Measurements from ENCODE around the gene SSPN. TPM values are rescaled to one million over a fixed set of nuclear protein-coding genes. Genes with fewer than 3 reads are reported as not detected.

Gene SSPN
- total and polyA plus RNA-seq, 9 of the 15 experiments (the other 6 are each of a cell fraction or from before 2014, with no cell fraction given) = 0.40 TPM; not detected in 8

GRCh38 chr12:26274441-26275312 lies 79.3 kb downstream of the SSPN start (continued):
- TF ChIP-seq MAFF (IDR thresholded peaks at IDR 0.05; ENCODE audit: low read length) (peak; percentile 39; the same call in 1 of the 2 replicates), ARID4B (CRISPR knock-in tag; IDR thresholded peaks at IDR 0.05) (no peak), NEUROD1 (IDR thresholded peaks at IDR 0.05; ENCODE audit: borderline replicate concordance, low read depth, low read length, partially characterized antibody) (peak; percentile 62), ZEB2 (IDR thresholded peaks at IDR 0.05) (peak; percentile 76; the same call in 1 of the 2 replicates), KDM1A (IDR thresholded peaks at IDR 0.05) (peak; percentile 44 to 73; a peak in 3 of 4 replicates), DDX20 (tag; IDR thresholded peaks at IDR 0.05; ENCODE audit: low read depth) (no peak), ZBTB7A (IDR thresholded peaks at IDR 0.05; ENCODE audit: borderline replicate concordance, control insufficient read depth, low read depth, low read length) (peak; percentile 60; the same call in 1 of the 2 replicates), XRCC4 (IDR thresholded peaks at IDR 0.05; ENCODE audit: extremely low read depth, insufficient read depth, insufficient read length) (no peak), ELK1 (CRISPR knock-in tag; IDR thresholded peaks at IDR 0.05) (no peak), CSDE1 (IDR thresholded peaks at IDR 0.05) (no peak), CAMTA2 (CRISPR knock-in tag; conservative IDR thresholded peaks at IDR 0.05) (no peak), PHTF2 (CRISPR knock-in tag; IDR thresholded peaks at IDR 0.05) (no peak), ZC3H8 (IDR thresholded peaks at IDR 0.05) (no peak), NCOA4 (IDR thresholded peaks at IDR 0.05; ENCODE audit: partially characterized antibody) (no peak), SUPT5H (IDR thresholded peaks at IDR 0.05) (peak; percentile 53; the same call in 1 of the 2 replicates), ZNF511 (CRISPR knock-in tag; IDR thresholded peaks at IDR 0.05) (no peak)

Measured in K562 (cell line).